ENCODE results near the gene LDLRAD1.

DNA sequence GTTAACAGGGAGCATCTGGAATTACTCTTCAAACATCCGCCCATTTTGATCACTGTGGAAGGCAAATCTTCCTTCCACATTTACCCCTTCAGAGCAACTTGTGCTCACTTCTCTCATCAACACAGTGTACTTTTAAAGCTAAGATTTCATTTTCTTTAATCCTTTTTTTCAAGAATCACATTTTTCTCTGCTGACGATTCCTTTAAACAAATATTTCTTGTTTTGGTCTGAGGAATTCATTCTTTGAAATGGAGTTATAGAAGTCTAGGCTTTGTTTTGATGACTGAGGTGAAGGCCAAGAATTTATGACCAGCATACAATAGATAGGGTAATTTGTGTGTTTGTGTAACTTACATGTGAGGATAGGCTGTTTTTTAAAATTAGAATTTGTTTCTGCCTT lies 46.3 kb downstream of the LDLRAD1 start:
- TF ChIP-seq, protein P1, sequence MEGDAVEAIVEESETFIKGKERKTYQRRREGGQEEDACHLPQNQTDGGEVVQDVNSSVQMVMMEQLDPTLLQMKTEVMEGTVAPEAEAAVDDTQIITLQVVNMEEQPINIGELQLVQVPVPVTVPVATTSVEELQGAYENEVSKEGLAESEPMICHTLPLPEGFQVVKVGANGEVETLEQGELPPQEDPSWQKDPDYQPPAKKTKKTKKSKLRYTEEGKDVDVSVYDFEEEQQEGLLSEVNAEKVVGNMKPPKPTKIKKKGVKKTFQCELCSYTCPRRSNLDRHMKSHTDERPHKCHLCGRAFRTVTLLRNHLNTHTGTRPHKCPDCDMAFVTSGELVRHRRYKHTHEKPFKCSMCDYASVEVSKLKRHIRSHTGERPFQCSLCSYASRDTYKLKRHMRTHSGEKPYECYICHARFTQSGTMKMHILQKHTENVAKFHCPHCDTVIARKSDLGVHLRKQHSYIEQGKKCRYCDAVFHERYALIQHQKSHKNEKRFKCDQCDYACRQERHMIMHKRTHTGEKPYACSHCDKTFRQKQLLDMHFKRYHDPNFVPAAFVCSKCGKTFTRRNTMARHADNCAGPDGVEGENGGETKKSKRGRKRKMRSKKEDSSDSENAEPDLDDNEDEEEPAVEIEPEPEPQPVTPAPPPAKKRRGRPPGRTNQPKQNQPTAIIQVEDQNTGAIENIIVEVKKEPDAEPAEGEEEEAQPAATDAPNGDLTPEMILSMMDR (IDR thresholded peaks at IDR 0.05; ENCODE audit: extremely low read depth in 1 of 2, insufficient read depth in 1 of 2, low read depth in 1 of 2, low read length in 2 of 2): no peak
- no peak for TF ChIP-seq FOS (IDR thresholded peaks at IDR 0.05; ENCODE audit: borderline replicate concordance, insufficient read depth, low read length)
- TF ChIP-seq POLR2A (IDR thresholded peaks at IDR 0.05; ENCODE audit: low read depth, low read length): no peak
- no peak for TF ChIP-seq EZH2 (IDR thresholded peaks at IDR 0.05; ENCODE audit: borderline replicate concordance, low read depth, low read length, severe bottlenecking)

Measured in endothelial cell of umbilical vein (primary cell).